Hematopoietic multipotent progenitor cell (in vitro differentiated cells): ENCODE measurements around the gene ZNF503. TPM values are rescaled to one million over a fixed set of nuclear protein-coding genes. Genes with fewer than 3 reads are reported as not detected.

Experiments
- DNase-seq, 3 donors: peaks; one replicate each; pipeline ENCODE4 v3.0.0-alpha.2; 2011 to 2015; ENCODE audit warnings: low read depth in 2 of 3, low spot score in 2 of 3
- total RNA-seq: library from RNA; depleted of rRNA; stranded (reverse); fragments of >200 nt; gene quantifications from one replicate; pipeline ENCODE4 v1.2.3, GENCODE V29; 2012

Gene ZNF503
- total RNA-seq, 1 donor: 0.81 TPM

DNA sequence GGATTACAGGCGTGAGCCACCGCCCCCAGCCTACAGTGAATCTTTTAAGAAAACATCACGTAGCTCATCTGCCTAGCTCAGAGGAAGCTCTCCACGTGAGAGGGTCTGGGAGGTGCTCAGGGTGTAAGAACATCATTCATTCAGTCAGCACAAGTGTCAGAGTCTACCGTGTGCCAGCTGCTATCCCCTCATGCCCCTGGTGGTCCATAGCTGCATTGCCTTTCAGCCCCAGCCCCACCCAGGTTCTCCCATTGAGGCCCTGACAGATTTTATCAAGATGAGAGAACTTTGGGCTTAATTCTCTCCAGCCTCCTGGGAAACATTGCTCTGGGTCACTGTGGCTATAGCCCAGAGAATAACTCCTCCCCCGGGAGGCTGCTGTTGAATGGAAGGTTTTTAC, 45.1 kb downstream of the ZNF503 start:
- DNase-seq: no peak

DNA sequence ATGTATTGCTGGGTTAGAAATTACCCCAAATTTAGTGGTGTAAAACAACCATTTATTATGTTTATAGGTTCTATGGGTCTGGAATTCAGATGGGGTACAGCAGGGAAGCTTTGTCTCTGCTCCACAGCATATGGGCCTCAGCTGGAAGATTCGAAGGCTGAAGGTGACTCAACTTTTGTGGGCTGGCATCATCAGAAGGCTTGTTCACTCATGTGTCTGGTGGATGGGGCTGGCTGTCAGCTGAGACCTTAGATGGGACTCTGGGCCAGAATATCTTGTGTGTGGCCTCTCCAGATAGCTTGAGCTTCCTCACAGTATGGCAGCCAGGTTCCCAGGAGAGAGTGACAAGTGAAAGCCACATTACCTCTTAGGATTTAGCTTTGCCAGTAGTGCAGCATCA, 45.9 kb downstream of the ZNF503 start:
- no peak for DNase-seq

DNA sequence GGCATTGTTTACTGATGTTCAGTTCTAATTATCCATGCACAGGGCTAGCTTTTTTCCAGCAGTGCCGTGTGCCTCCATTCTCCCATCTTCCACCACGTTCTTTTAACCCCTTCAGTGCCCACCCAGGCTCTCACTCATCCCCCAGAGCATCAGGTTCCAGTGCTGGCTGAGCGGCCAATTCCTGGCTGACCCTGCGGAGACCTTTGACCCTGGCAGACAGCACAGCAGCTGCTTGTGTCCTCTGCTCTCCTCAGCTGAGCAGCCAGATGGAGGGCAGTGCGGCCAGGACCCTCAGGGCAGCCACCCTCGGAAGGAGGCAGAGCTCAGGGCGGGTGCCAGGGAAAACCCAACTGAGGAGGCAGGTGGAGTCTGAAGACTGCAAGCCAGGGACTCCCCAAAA, 48.4 kb downstream of the ZNF503 start:
- DNase-seq: no peak

DNA sequence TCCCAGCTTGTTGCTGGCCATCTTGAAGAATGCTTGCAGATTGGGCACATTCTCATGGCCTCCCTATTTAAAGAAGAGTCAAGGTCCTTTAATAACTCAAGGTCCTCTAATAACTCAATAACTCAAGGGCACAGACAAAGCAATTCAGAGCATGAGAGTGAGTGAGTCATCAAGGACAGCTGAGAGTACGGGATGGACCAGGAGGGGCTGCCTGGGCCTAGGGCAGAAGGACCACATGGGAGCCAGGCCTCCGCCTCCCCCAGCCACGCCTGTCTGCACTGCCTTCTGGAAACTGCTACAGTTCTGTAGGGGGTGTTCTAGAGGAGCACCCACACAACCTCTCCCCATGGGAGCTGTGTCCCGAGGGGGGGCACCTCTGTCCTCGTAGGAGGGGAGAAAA, 48.9 kb downstream of the ZNF503 start:
- no peak for DNase-seq

DNA sequence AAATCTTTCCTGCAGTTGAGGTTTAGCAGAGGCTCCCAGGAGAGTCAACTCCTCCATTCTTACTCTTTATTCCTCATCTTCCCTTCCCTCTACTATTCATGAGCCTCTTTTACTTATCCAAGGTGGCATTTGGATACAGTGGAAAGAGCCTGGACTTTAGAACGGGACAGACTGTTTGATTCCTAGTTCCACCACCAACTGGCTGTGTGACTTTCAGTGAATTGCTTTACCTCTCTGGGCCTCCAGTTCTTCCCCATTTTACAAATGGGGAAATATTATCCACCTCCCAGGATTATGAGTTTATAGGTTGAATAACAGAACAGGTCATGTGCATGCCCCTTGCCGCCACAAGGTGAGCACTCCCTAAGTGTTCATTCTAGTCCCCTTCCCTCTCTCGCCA, 49.9 kb downstream of the ZNF503 start:
- DNase-seq: no peak

DNA sequence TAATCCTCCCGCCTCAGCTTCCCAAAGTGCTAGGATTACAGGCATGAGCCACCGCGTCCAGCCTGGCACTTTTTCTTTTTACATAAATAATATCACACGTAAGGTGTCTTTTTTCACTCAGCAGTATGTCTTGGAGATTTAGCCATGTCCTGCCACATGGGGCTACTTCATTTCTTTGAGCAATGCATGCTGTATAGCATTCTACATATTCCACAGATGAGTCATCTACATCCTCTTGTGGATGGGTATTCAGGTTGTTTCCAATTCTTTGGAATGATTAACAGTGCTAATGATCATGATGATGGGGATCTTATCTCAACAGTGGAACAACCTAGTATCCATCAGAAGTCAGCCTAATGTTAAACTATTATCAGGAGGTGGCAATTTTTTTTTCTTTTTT, 50.8 kb downstream of the ZNF503 start:
- no peak for DNase-seq

Other genes with a start within 250 kb of the ZNF503 start
- gene VDAC2, start 191.0 kb downstream of the ZNF503 start, total RNA-seq: 53.6 TPM
- gene COMTD1, start 165.8 kb downstream of the ZNF503 start, total RNA-seq: 7.3 TPM
- 32.6 TPM for gene LRMDA, start 29.9 kb upstream of the ZNF503 start, total RNA-seq